Neural cell (in vitro differentiated cells): ENCODE measurements around the gene CLTCL1. TPM values are rescaled to one million over a fixed set of nuclear protein-coding genes. Genes with fewer than 3 reads are reported as not detected.

Experiments used
- H2AFZ ChIP-seq: fragments of 200-600, 300-800 bp; sonication (generic), shearing (Covaris generic); 2 replicates; pipeline ENCODE4 v1.6.0; 2014; ENCODE audit warnings: low read depth, mild to moderate bottlenecking, antibody characterized with exemption, low read length, moderate library complexity
- H3F3A ChIP-seq: fragments of 200-600 bp; shearing (Covaris generic); 2 replicates; pipeline ENCODE4 v1.6.1; 2016; ENCODE audit warnings: mild to moderate bottlenecking, moderate library complexity, mixed read lengths, antibody characterized with exemption, low read length; ENCODE audit not compliant: insufficient read depth, poor library complexity, severe bottlenecking
- H3K27ac ChIP-seq: fragments of 200-600, 300-800 bp; sonication (generic), shearing (Covaris generic); 2 replicates; pipeline ENCODE4 v1.5.1; 2014; ENCODE audit warnings: mild to moderate bottlenecking, low read length, moderate library complexity
- H3K27me3 ChIP-seq: fragments of 300-800, 200-600 bp; sonication (generic), shearing (Covaris generic); 2 replicates; pipeline ENCODE4 v1.6.0; 2014; ENCODE audit warnings: mild to moderate bottlenecking, low read depth, low read length, moderate library complexity; ENCODE audit not compliant: insufficient read depth
- H3K36me3 ChIP-seq: fragments of 300-800, 200-600 bp; sonication (generic), shearing (Covaris generic); 2 replicates; pipeline ENCODE4 v1.5.1; 2014; ENCODE audit warnings: mild to moderate bottlenecking, antibody characterized with exemption, low read length, moderate library complexity; ENCODE audit not compliant: insufficient read depth
- H3K4me2 ChIP-seq: fragments of 300-800, 200-600 bp; sonication (generic), shearing (Covaris generic); 2 replicates; pipeline ENCODE4 v1.6.0; 2014; ENCODE audit warnings: mild to moderate bottlenecking, low read length
- H3K4me3 ChIP-seq: fragments of 300-800, 200-600 bp; sonication (generic), shearing (Covaris generic); 2 replicates; pipeline ENCODE4 v1.5.1; 2014; ENCODE audit warnings: mild to moderate bottlenecking, low read length, moderate library complexity
- H3K79me2 ChIP-seq: fragments of 200-600 bp; shearing (Covaris generic); replicated peaks from 2 replicates; pipeline ENCODE4 v1.6.0; 2014; ENCODE audit warnings: mild to moderate bottlenecking, low read length, moderate library complexity; ENCODE audit not compliant: insufficient read depth
- H3K9ac ChIP-seq: fragments of 300-800, 200-600 bp; sonication (generic), shearing (Covaris generic); 2 replicates; pipeline ENCODE4 v1.6.1; 2016; ENCODE audit warnings: mild to moderate bottlenecking, low read length, mixed read lengths
- H3K9me2 ChIP-seq: fragments of 200-600 bp; shearing (Covaris generic); 2 replicates; pipeline ENCODE4 v1.6.1; 2016; ENCODE audit warnings: mild to moderate bottlenecking, low read length, mixed read lengths; ENCODE audit not compliant: insufficient read depth
- H3K9me3 ChIP-seq: fragments of 200-600, 300-800 bp; sonication (generic), shearing (Covaris generic); 2 replicates; pipeline ENCODE4 v1.6.1; 2016; ENCODE audit warnings: mild to moderate bottlenecking, mixed run types, low read length, moderate library complexity, mixed read lengths
- H4K20me1 ChIP-seq: fragments of 200-600 bp; shearing (Covaris generic); 2 replicates; pipeline ENCODE4 v1.6.1; 2016; ENCODE audit warnings: mild to moderate bottlenecking, mixed run types; ENCODE audit not compliant: insufficient read depth
- EP300 ChIP-seq: fragments of 450-650 bp; conservative IDR thresholded peaks from 2 replicates; pipeline ENCODE4 v1.6.1; 2014; ENCODE audit warnings: antibody characterized with exemption, mild to moderate bottlenecking, moderate library complexity; ENCODE audit not compliant: poor library complexity, severe bottlenecking
- EZH2 ChIP-seq: fragments of 200-600, 300-800 bp; shearing (Covaris generic), sonication (generic); IDR thresholded peaks from 2 replicates; pipeline ENCODE4 v1.6.1; 2014; ENCODE audit warnings: antibody characterized with exemption, low read length, borderline replicate concordance, mild to moderate bottlenecking; ENCODE audit not compliant: insufficient read depth, poor library complexity, severe bottlenecking
- MXI1 ChIP-seq: fragments of 450-650 bp; conservative IDR thresholded peaks from 2 replicates; pipeline ENCODE4 v1.6.1; 2014; ENCODE audit warnings: antibody characterized with exemption, mild to moderate bottlenecking; ENCODE audit not compliant: poor library complexity, severe bottlenecking
- POLR2AphosphoS5 ChIP-seq: IDR thresholded peaks from 2 replicates; pipeline ENCODE4 v1.6.1; 2012
- RAD21 ChIP-seq: fragments of 450-650 bp; conservative IDR thresholded peaks from 2 replicates; pipeline ENCODE4 v1.6.1; 2014; ENCODE audit warnings: antibody characterized with exemption, mild to moderate bottlenecking, moderate library complexity
- REST ChIP-seq: IDR thresholded peaks from 2 replicates; pipeline ENCODE4 v1.6.1; 2012; ENCODE audit warnings: borderline replicate concordance
- SMC3 ChIP-seq: fragments of 450-650 bp; conservative IDR thresholded peaks from 2 replicates; pipeline ENCODE4 v1.6.1; 2014; ENCODE audit warnings: antibody characterized with exemption, mild to moderate bottlenecking, moderate library complexity; ENCODE audit not compliant: poor library complexity
- TAF1 ChIP-seq: IDR thresholded peaks from 2 replicates; pipeline ENCODE4 v1.6.1; 2012; ENCODE audit warnings: low read depth
- polyA plus RNA-seq: library from polyadenylated mRNA; depleted of rRNA; stranded (reverse); fragments of >200 nt; gene quantifications from 2 replicates; pipeline ENCODE4 v1.2.3, GENCODE V29; 2014
- TF ChIP-seq, protein P1 (sequence below): fragments of 450-650 bp; IDR thresholded peaks from 2 replicates; pipeline ENCODE4 v1.5.1; 2014; ENCODE audit warnings: antibody characterized with exemption, mild to moderate bottlenecking, moderate library complexity; ENCODE audit not compliant: poor library complexity, severe bottlenecking

CLTCL1 gene
- polyA plus RNA-seq, 1 donor from 2014 or later: 7.8 TPM

DNA sequence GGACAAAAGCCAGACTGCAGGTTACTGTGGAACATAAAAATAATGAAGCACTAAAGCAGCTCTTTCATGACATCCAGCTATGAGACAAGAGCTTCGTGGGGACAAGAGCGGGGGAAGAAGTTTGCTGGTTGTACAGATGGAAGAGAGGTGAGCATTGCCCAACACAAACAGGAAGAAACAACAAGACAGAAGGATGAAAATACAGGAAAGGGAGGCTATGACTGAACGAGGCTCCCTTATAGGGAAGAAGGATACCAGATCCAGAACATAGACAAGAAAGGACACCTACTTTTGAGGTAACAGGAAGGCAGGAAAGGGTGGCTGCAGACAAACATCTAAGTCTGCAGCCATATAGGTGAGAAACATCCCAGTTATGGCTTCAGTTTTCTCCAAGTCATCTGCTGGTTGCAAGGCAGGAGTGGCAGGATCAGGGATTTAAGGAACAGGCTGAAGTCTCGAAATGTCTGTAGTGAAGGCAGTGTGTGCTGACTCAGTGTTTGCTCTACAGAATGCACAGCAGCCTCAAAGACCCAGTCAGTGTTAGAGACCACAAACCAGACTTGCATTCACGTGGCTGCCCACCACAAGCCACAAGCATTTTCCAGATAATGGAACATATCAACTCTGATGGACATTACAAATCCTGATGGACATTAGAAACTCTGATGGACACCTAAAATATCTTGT lies 1.9 kb downstream of the CLTCL1 start:
- TF ChIP-seq RAD21 (no peak), REST (no peak), EZH2 (no peak), MXI1 (no peak), SMC3 (no peak), EP300 (no peak), POLR2AphosphoS5 (no peak), TAF1 (no peak)
- TF ChIP-seq, protein P1, sequence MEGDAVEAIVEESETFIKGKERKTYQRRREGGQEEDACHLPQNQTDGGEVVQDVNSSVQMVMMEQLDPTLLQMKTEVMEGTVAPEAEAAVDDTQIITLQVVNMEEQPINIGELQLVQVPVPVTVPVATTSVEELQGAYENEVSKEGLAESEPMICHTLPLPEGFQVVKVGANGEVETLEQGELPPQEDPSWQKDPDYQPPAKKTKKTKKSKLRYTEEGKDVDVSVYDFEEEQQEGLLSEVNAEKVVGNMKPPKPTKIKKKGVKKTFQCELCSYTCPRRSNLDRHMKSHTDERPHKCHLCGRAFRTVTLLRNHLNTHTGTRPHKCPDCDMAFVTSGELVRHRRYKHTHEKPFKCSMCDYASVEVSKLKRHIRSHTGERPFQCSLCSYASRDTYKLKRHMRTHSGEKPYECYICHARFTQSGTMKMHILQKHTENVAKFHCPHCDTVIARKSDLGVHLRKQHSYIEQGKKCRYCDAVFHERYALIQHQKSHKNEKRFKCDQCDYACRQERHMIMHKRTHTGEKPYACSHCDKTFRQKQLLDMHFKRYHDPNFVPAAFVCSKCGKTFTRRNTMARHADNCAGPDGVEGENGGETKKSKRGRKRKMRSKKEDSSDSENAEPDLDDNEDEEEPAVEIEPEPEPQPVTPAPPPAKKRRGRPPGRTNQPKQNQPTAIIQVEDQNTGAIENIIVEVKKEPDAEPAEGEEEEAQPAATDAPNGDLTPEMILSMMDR: no peak
- peaks cover 11% of the 10 kb centered on the region for H3K27me3 ChIP-seq
- no peak overlapping the region for H3K4me2 ChIP-seq
- no peaks in the 10 kb centered on the region for H3K9me2 ChIP-seq
- H3K9ac ChIP-seq: no peak overlapping the region
- no peaks in the 10 kb centered on the region for H4K20me1 ChIP-seq
- H3K79me2 ChIP-seq: no peaks in the 10 kb centered on the region
- H3K4me3 ChIP-seq: no peak overlapping the region
- H3F3A ChIP-seq: no peaks in the 10 kb centered on the region
- no peak overlapping the region for H2AFZ ChIP-seq
- H3K27ac ChIP-seq: no peak overlapping the region
- H3K9me3 ChIP-seq: no peaks in the 10 kb centered on the region
- no peaks in the 10 kb centered on the region for H3K36me3 ChIP-seq

DNA sequence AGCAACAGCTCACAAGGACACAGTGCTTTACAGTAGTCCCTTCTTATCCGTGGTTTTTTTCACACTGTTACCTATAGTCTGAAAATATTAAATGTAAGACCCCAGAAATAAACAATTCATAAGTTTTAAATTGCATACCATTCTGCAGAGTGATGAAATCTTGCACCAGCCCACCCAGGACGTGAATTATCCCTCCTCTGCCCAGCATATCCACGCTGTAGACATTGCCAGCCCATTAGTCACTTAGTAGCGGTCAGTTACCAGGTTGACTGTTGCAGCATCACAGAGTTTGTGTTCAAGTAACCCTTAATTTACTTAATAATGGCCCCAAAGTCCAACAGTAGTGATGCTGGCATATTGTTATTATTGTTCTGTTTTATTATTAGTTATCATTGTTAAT lies 3.6 kb downstream of the CLTCL1 start:
- H3K36me3 ChIP-seq: no peaks in the 10 kb centered on the region
- no peak overlapping the region for H3K9ac ChIP-seq
- H2AFZ ChIP-seq: no peak overlapping the region
- H3K9me2 ChIP-seq: no peaks in the 10 kb centered on the region
- H3K27ac ChIP-seq: no peak overlapping the region
- TF ChIP-seq REST (no peak), TAF1 (no peak), RAD21 (no peak), MXI1 (no peak), EZH2 (no peak), EP300 (no peak), POLR2AphosphoS5 (no peak), SMC3 (no peak)
- TF ChIP-seq, protein P1: no peak
- no peaks in the 10 kb centered on the region for H4K20me1 ChIP-seq
- H3K4me3 ChIP-seq: no peak overlapping the region
- peaks cover 11% of the 10 kb centered on the region for H3K27me3 ChIP-seq
- no peaks in the 10 kb centered on the region for H3K9me3 ChIP-seq
- no peaks in the 10 kb centered on the region for H3F3A ChIP-seq
- no peaks in the 10 kb centered on the region for H3K79me2 ChIP-seq
- H3K4me2 ChIP-seq: no peak overlapping the region
